SIG-M5 treated with dmso at 0.1 percent for 504 hours (cell line): Measurements from ENCODE around the gene CUL7.
"Not testable (repeated sequence)": the region's sequence is repeated elsewhere in the genome, so short reads cannot be mapped to it uniquely, and the experiment has no call there.

Experiments
- DNase-seq: peaks from one replicate; lab custom pipeline; 2025; ENCODE audit not compliant: unreplicated experiment; lab: John Stamatoyannopoulos, UW

Gene CUL7

GRCh38 chr6:43016943-43017334 is 36.7 kb downstream of the CUL7 start:
- DNase-seq = no peak

- DNase-seq = no peak
Observed at GRCh38 chr6:43016176-43016942, 37.3 kb downstream of the CUL7 start.

DNA sequence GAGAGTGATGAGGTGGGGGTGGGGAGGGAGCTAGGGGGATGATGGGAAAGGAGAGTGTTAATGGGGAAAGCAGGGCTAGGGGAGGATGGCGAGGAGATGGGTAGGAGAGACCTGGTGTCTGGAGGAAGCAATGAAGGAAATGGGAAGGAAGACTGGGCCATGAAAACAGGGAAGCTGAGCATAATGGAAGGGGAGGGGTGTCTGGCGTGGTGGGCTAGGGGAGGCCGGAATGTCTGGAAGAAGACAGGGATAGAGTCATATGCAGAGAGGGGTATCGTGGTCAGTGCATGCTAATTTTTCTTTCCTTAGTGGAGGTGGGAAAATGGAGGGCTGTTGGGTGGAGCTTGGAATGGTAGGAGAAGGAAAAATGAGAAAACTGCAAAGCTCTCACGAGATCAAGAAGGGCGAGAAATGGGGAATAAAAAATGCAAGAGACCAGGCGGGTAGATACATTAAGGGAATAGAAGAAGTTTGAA is 39.2 kb downstream of the CUL7 start:
- DNase-seq = no peak

DNA sequence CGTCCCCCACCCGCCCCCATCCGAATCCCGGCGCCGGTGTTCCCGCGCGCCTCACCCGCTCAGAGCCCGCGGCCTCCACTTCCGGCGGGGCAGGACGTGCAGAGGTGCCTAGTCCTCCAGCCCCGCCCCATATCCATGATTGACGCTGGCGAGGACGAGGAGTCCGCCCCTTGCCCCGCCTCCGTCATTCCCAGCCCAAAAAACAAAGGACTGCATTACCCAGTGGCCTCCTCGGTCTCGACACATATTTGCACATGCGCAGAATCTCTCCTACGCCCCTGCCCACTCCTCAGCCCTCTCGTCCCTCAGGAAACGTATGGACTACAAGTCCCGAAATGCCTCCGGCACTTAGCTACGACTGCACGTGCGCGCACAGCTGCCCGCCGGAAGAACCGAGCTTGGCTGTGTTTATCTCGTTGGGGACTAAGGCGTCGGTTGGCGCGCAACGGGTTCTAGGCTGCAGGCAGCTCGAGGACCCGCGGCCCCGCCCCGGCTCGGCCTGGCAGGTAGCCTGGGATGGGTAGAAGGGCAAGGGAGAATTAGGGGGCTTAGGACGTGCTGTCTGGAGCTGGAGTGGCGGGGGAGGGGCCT is 39.7 kb downstream of the CUL7 start, which contains the start of the genes KLHDC3 and MEA1:
TSS of gene KLHDC3 (plus strand) at position 407 of the 591 bp plus-strand sequence. CDS start 2,944 bp downstream, outside the sequence.
TSS of gene MEA1 (minus strand) at position 104 of the 591 bp plus-strand sequence. CDS start 133 bp downstream, outside the sequence.
- DNase-seq = peak; percentile 99

GRCh38 chr6:43013097-43013842 is 40.4 kb downstream of the CUL7 start:
- peak; percentile 41 for DNase-seq

GRCh38 chr6:43012364-43012763 is 41.3 kb downstream of the CUL7 start:
- no peak for DNase-seq

DNA sequence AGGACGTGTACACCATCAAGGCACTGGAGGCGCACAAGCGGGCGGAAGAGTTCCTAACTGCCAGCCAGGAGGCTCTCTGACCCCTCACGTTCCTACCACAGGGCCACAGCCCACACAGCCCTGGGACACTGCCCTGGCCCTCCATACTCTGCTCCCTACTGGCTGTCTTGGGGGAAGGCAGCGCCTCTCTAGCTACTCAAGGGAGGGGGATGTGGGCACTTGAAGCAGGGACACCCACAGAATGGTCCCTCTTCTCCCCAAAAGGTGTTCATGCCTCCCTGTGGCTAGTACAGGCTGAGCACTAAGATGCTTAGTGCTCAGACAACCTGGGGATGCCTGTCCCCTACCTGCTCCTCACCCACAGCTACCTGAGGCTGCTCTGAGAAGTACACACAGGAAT is 42.4 kb downstream of the CUL7 start:
- no peak for DNase-seq

DNA sequence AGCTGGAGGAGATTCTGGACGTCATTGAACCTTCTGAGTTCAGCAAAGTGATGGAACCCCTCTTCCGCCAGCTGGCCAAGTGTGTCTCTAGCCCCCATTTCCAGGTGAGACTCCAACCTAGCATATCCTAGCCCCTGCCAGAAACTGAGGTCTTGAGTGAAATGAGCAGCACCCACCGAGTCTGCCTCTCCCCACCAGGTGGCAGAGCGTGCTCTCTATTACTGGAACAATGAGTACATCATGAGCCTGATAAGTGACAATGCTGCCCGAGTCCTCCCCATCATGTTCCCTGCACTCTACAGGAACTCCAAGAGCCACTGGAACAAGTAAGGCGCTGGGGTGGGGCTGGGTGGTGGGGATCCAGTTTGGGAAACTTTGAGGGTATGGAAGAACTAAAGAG is 44.5 kb downstream of the CUL7 start:
- no peak for DNase-seq

- DNase-seq = no peak
Observed at GRCh38 chr6:43007126-43007525, 46.5 kb downstream of the CUL7 start.

DNA sequence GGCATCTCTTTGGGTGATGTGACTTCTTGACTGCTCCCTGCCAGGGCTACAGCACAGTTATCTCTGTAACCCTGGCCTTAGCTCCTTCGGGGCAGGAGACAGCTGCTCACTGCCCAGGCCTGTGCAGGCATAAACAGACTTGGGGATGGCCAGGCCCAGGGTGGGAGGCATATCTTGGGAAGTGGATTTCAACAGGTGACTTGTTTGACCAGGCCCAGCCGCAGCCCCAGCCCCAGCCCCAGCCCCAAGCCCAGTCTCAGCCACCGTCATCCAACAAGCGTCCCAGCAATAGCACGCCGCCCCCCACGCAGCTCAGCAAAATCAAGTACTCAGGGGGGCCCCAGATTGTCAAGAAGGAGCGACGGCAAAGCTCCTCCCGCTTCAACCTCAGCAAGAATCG is 47.4 kb downstream of the CUL7 start:
- DNase-seq = no peak

DNA sequence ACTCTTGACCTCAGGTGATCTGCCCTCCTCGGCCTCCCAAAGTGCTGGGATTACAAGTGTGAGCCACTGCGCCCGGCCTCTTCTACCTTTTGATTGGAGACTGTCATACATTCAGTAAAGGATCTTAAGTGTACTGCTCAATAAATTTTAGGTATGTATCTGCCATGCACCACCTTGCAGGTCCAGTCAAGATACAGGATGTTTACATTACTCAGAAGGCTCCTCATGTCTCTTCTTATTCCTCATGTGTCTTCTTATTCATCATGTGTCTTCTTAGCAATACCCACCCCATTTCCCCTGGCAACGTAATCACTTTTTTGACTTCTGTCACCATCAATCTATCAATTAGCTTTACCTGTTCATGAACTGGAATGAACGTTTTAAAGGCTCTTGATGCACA is 47.8 kb downstream of the CUL7 start:
- no peak for DNase-seq

GRCh38 chr6:43001843-43002242 is 51.8 kb downstream of the CUL7 start:
- DNase-seq = no peak

DNA sequence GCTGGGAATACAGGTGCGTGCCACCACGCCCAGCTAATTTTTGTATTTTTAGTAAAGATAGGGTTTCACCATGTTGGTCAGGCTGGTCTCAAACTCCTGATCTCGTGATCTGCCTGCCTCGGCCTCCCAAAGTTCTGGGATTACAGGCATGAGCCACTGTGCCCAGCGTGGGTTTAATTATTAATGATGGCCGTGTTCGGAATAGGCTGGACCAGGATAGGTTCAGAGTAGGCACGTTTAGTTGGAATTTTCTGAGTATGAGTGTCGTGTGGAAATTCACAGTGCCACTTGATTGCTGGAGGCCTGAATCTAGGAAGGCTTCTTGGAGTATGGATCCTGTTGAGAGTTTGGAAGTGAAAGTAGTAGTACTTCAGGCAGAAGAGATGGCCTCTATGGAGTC is 55.4 kb downstream of the CUL7 start:
- not testable (repeated sequence) for DNase-seq

DNA sequence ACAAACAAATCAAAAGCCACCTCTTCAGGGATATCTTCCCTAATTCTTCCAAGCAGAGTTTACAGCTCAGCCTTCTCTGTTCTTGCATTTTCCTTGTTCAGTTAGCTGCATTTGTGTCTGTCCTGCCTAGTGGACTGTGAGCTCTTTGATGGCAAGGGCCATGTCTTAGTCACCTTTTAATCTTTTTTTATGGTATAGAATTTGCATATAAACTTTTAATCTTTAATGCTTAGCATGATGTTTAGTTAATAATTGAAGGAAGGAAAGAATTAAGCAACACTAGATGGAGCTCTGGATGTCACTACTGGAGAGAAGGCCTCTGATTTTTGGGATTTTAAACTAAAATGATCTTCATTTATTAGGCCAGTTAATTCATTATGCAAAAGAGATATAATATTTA is 57.1 kb downstream of the CUL7 start:
- no peak for DNase-seq

DNA sequence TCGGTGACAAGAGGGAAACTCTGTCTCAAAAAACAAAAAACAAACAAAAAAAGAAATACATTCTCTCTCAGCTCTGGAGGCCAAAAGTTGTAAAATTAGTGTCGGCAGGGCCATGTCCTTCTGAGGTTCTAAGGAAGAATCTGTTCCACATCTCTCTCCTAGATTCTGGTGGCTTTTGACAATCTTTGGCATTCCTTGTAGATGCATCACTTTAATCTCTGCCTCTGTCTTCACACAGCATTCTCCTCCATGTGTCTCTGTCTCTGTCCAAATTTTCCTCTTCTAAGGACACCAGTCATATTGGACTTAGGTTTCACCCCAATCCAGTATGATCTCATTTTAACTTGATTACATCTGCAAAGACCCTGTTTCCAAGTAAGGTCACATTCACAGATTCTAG is 60.2 kb downstream of the CUL7 start:
- DNase-seq = no peak

- DNase-seq = no peak
Observed at GRCh38 chr6:42989923-42990322, 63.7 kb downstream of the CUL7 start.

- no peak for DNase-seq
Observed at GRCh38 chr6:42988486-42989020, 65.1 kb downstream of the CUL7 start.
